Measurements from ENCODE around the gene ERLEC1. TPM values are rescaled to one million over a fixed set of nuclear protein-coding genes. Genes with fewer than 3 reads are reported as not detected.

ERLEC1 gene
- total RNA-seq, 5 donors from 2014 or later (not counting 1 experiment from before 2014, with no cell fraction given), result 16.7 to 28.3 (median 25.2) TPM

GRCh38 chr2:53750041-53750768, 36.6 kb upstream of the ERLEC1 start:
- H3K4me3 ChIP-seq (ENCODE audit: control insufficient read depth in 1 of 2, extremely low read depth in 1 of 2, low read length in 1 of 2), result no peak overlapping the region
- Mint-ChIP-seq H3K27ac (no peak overlapping the region), H3K4me1 (peaks cover 0 to 2% (median 0%) of the 10 kb centered on the region in 3 donors), H3K4me3 (no peak overlapping the region), H3K27me3 (no peaks in the 10 kb centered on the region), H3K36me3 (peaks cover 40% of the 10 kb centered on the region), H3K9me3 (no peaks in the 10 kb centered on the region)
- H3K27me3 ChIP-seq (replicated peaks in 1 of 2; ENCODE audit: control insufficient read depth in 2 of 2, extremely low read depth in 1 of 2, insufficient read depth in 2 of 2, low read length in 1 of 2), result no peaks in the 10 kb centered on the region
- no peaks in the 10 kb centered on the region for H3K9me3 ChIP-seq
- peaks cover 0 to 23% of the 10 kb centered on the region in 2 donors for H3K36me3 ChIP-seq (ENCODE audit: control insufficient read depth in 2 of 2, extremely low read depth in 1 of 2, insufficient read depth in 1 of 2, low read length in 1 of 2)
- ATAC-seq (replicated peaks in 1 of 4) (no peak), DNase-seq (no peak)
- H3K27ac ChIP-seq (ENCODE audit: low read length), result no peak overlapping the region
- no peaks in the 10 kb centered on the region for H3K4me1 ChIP-seq (ENCODE audit: control insufficient read depth in 1 of 2, extremely low read depth in 1 of 2, insufficient read depth in 2 of 2, low read length in 2 of 2)
- ChIA-PET POLR2A (interaction anchor here in 1 of 2 donors (0.6 kb wide), 1 partner anchor 20 kb away, joined by 8 read pairs; no protein-coding TSS in a partner anchor), CTCF (interaction anchor here in 1 of 2 donors (1.0 kb wide), 1 partner anchor 17 kb away, joined by 3 read pairs; the partner anchor contains the start of gene CHAC2)
- no CpG with 5 or more reads among the region's 4 CpGs for WGBS (ENCODE audit: insufficient coverage)

GRCh38 chr2:53751728-53752127, 35.1 kb upstream of the ERLEC1 start:
- peaks cover 0 to 2% (median 0%) of the 10 kb centered on the region in 3 donors for H3K4me1 Mint-ChIP-seq
- Histone ChIP-seq H3K9me3 (no peaks in the 10 kb centered on the region), H3K4me1 (ENCODE audit: control insufficient read depth in 1 of 2, extremely low read depth in 1 of 2, insufficient read depth in 2 of 2, low read length in 2 of 2) (no peaks in the 10 kb centered on the region), H3K4me3 (ENCODE audit: control insufficient read depth in 1 of 2, extremely low read depth in 1 of 2, low read length in 1 of 2) (no peak overlapping the region), H3K27me3 (replicated peaks in 1 of 2; ENCODE audit: control insufficient read depth in 2 of 2, extremely low read depth in 1 of 2, insufficient read depth in 2 of 2, low read length in 1 of 2) (no peaks in the 10 kb centered on the region), H3K27ac (ENCODE audit: low read length) (no peak overlapping the region), H3K36me3 (ENCODE audit: control insufficient read depth in 2 of 2, extremely low read depth in 1 of 2, insufficient read depth in 1 of 2, low read length in 1 of 2) (peaks cover 3 to 25% of the 10 kb centered on the region in 2 donors)
- no peaks in the 10 kb centered on the region for H3K9me3 Mint-ChIP-seq
- H3K27me3 Mint-ChIP-seq, result no peaks in the 10 kb centered on the region
- H3K27ac Mint-ChIP-seq, result peak overlapping the region in 1 of 2 donors; percentile 58
- H3K4me3 Mint-ChIP-seq, result no peak overlapping the region
- ChIA-PET CTCF (no interaction called here), POLR2A (no interaction called here)
- DNase-seq (no peak), ATAC-seq (replicated peaks in 1 of 4) (no peak)
- H3K36me3 Mint-ChIP-seq, result peaks cover 38% of the 10 kb centered on the region
- WGBS (ENCODE audit: insufficient coverage), result no CpG with 5 or more reads among the region's 1 CpG

- ChIA-PET POLR2A (no interaction called here), CTCF (no interaction called here)
- H3K4me3 ChIP-seq (ENCODE audit: control insufficient read depth in 1 of 2, extremely low read depth in 1 of 2, low read length in 1 of 2), result no peak overlapping the region
- Mint-ChIP-seq H3K27ac (no peak overlapping the region), H3K4me1 (peaks cover 0 to 2% (median 0%) of the 10 kb centered on the region in 3 donors), H3K9me3 (no peaks in the 10 kb centered on the region), H3K4me3 (no peak overlapping the region), H3K36me3 (peaks cover 42% of the 10 kb centered on the region), H3K27me3 (no peaks in the 10 kb centered on the region)
- ATAC-seq (replicated peaks in 1 of 4) (no peak), DNase-seq (no peak)
- H3K9me3 ChIP-seq, result no peaks in the 10 kb centered on the region
- no CpG with 5 or more reads among the region's 4 CpGs for WGBS (ENCODE audit: insufficient coverage)
- no peak overlapping the region for H3K27ac ChIP-seq (ENCODE audit: low read length)
- no peaks in the 10 kb centered on the region for H3K4me1 ChIP-seq (ENCODE audit: control insufficient read depth in 1 of 2, extremely low read depth in 1 of 2, insufficient read depth in 2 of 2, low read length in 2 of 2)
- H3K36me3 ChIP-seq (ENCODE audit: control insufficient read depth in 2 of 2, extremely low read depth in 1 of 2, insufficient read depth in 1 of 2, low read length in 1 of 2), result peaks cover 6 to 20% of the 10 kb centered on the region in 2 donors
- H3K27me3 ChIP-seq (replicated peaks in 1 of 2; ENCODE audit: control insufficient read depth in 2 of 2, extremely low read depth in 1 of 2, insufficient read depth in 2 of 2, low read length in 1 of 2), result no peaks in the 10 kb centered on the region
Measured at GRCh38 chr2:53752385-53752784, 34.5 kb upstream of the ERLEC1 start.

- no peaks in the 10 kb centered on the region for H3K9me3 ChIP-seq
- H3K27me3 ChIP-seq (replicated peaks in 1 of 2; ENCODE audit: control insufficient read depth in 2 of 2, extremely low read depth in 1 of 2, insufficient read depth in 2 of 2, low read length in 1 of 2), result no peaks in the 10 kb centered on the region
- ATAC-seq (replicated peaks in 1 of 4) (no peak), DNase-seq (no peak)
- Mint-ChIP-seq H3K4me1 (peaks cover 0 to 4% (median 2%) of the 10 kb centered on the region in 3 donors), H3K27ac (no peak overlapping the region), H3K4me3 (no peak overlapping the region), H3K9me3 (no peaks in the 10 kb centered on the region), H3K27me3 (no peaks in the 10 kb centered on the region), H3K36me3 (peaks cover 40% of the 10 kb centered on the region)
- H3K36me3 ChIP-seq (ENCODE audit: control insufficient read depth in 2 of 2, extremely low read depth in 1 of 2, insufficient read depth in 1 of 2, low read length in 1 of 2), result peaks cover 6 to 15% of the 10 kb centered on the region in 2 donors
- no peak overlapping the region for H3K27ac ChIP-seq (ENCODE audit: low read length)
- H3K4me3 ChIP-seq (ENCODE audit: control insufficient read depth in 1 of 2, extremely low read depth in 1 of 2, low read length in 1 of 2), result no peak overlapping the region
- CTCF ChIA-PET, result no interaction called here
- POLR2A ChIA-PET, result no interaction called here
- no peaks in the 10 kb centered on the region for H3K4me1 ChIP-seq (ENCODE audit: control insufficient read depth in 1 of 2, extremely low read depth in 1 of 2, insufficient read depth in 2 of 2, low read length in 2 of 2)
Measured at GRCh38 chr2:53753041-53753440, 33.8 kb upstream of the ERLEC1 start.

- H3K27ac ChIP-seq (ENCODE audit: low read length), result no peak overlapping the region
- peaks cover 29% of the 10 kb centered on the region for H3K36me3 Mint-ChIP-seq
- ChIA-PET POLR2A (no interaction called here), CTCF (no interaction called here)
- H3K9me3 ChIP-seq, result no peaks in the 10 kb centered on the region
- H3K4me3 ChIP-seq (ENCODE audit: control insufficient read depth in 1 of 2, extremely low read depth in 1 of 2, low read length in 1 of 2), result no peak overlapping the region
- H3K36me3 ChIP-seq (ENCODE audit: control insufficient read depth in 2 of 2, extremely low read depth in 1 of 2, insufficient read depth in 1 of 2, low read length in 1 of 2), result peaks cover 6 to 9% of the 10 kb centered on the region in 2 donors
- no peak for ATAC-seq (replicated peaks in 1 of 4)
- no peaks in the 10 kb centered on the region for H3K27me3 Mint-ChIP-seq
- H3K9me3 Mint-ChIP-seq, result no peaks in the 10 kb centered on the region
- no peaks in the 10 kb centered on the region for H3K27me3 ChIP-seq (replicated peaks in 1 of 2; ENCODE audit: control insufficient read depth in 2 of 2, extremely low read depth in 1 of 2, insufficient read depth in 2 of 2, low read length in 1 of 2)
- H3K4me1 Mint-ChIP-seq, result peaks cover 0 to 4% (median 2%) of the 10 kb centered on the region in 3 donors
- WGBS (ENCODE audit: insufficient coverage), result no CpG with 5 or more reads among the region's 2 CpGs
- H3K4me3 Mint-ChIP-seq, result no peak overlapping the region
- DNase-seq, result no peak
- H3K27ac Mint-ChIP-seq, result no peak overlapping the region
- no peaks in the 10 kb centered on the region for H3K4me1 ChIP-seq (ENCODE audit: control insufficient read depth in 1 of 2, extremely low read depth in 1 of 2, insufficient read depth in 2 of 2, low read length in 2 of 2)
Measured at GRCh38 chr2:53755121-53755520, 31.7 kb upstream of the ERLEC1 start.

- peaks cover 4 to 6% of the 10 kb centered on the region in 2 donors for H3K36me3 ChIP-seq (ENCODE audit: control insufficient read depth in 2 of 2, extremely low read depth in 1 of 2, insufficient read depth in 1 of 2, low read length in 1 of 2)
- no peak overlapping the region for H3K27ac Mint-ChIP-seq
- no peaks in the 10 kb centered on the region for H3K9me3 ChIP-seq
- POLR2A ChIA-PET, result no interaction called here
- H3K4me3 ChIP-seq (ENCODE audit: control insufficient read depth in 1 of 2, extremely low read depth in 1 of 2, low read length in 1 of 2), result no peak overlapping the region
- ATAC-seq (replicated peaks in 1 of 4), result no peak
- WGBS (ENCODE audit: insufficient coverage), result 97% methylated on average over 13 of the region's 15 CpGs
- no peaks in the 10 kb centered on the region for H3K27me3 ChIP-seq (replicated peaks in 1 of 2; ENCODE audit: control insufficient read depth in 2 of 2, extremely low read depth in 1 of 2, insufficient read depth in 2 of 2, low read length in 1 of 2)
- H3K4me1 ChIP-seq (ENCODE audit: control insufficient read depth in 1 of 2, extremely low read depth in 1 of 2, insufficient read depth in 2 of 2, low read length in 2 of 2), result no peaks in the 10 kb centered on the region
- no peak overlapping the region for H3K4me3 Mint-ChIP-seq
- no peak overlapping the region for H3K27ac ChIP-seq (ENCODE audit: low read length)
- no peaks in the 10 kb centered on the region for H3K27me3 Mint-ChIP-seq
- peaks cover 0 to 4% (median 1%) of the 10 kb centered on the region in 3 donors for H3K4me1 Mint-ChIP-seq
- CTCF ChIA-PET, result no interaction called here
- no peak for DNase-seq
- no peaks in the 10 kb centered on the region for H3K9me3 Mint-ChIP-seq
- H3K36me3 Mint-ChIP-seq, result peaks cover 33% of the 10 kb centered on the region
Measured at GRCh38 chr2:53756644-53757043, 30.2 kb upstream of the ERLEC1 start.
